ENCODE data around the gene MAPK9.

GRCh38 chr5:180211761-180212035, 80.2 kb downstream of the MAPK9 start:
- TF ChIP-seq, protein P1, sequence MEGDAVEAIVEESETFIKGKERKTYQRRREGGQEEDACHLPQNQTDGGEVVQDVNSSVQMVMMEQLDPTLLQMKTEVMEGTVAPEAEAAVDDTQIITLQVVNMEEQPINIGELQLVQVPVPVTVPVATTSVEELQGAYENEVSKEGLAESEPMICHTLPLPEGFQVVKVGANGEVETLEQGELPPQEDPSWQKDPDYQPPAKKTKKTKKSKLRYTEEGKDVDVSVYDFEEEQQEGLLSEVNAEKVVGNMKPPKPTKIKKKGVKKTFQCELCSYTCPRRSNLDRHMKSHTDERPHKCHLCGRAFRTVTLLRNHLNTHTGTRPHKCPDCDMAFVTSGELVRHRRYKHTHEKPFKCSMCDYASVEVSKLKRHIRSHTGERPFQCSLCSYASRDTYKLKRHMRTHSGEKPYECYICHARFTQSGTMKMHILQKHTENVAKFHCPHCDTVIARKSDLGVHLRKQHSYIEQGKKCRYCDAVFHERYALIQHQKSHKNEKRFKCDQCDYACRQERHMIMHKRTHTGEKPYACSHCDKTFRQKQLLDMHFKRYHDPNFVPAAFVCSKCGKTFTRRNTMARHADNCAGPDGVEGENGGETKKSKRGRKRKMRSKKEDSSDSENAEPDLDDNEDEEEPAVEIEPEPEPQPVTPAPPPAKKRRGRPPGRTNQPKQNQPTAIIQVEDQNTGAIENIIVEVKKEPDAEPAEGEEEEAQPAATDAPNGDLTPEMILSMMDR (IDR thresholded peaks at IDR 0.05 in 4 of 5, conservative IDR thresholded peaks at IDR 0.05 in 1 of 5), result no peak
- no peak for TF ChIP-seq POLR2A (IDR thresholded peaks at IDR 0.05)

Measured in gastrocnemius medialis (tissue), 4 donors.